HCT116 (cell line): ENCODE measurements around the gene IL15RA. TPM values are rescaled to one million over a fixed set of nuclear protein-coding genes. Genes with fewer than 3 reads are reported as not detected.

Experiments used
- ATAC-seq: fragments of 200-7000 bp; cut with Tn5 transposase; 2 replicates; pipeline ENCODE4 v1.9.1; 2020; ENCODE audit warnings: mild to moderate bottlenecking, moderate library complexity
- BruUV-seq: library from RNA; stranded (reverse); fragments of 400-500 nt; replicated peaks from 2 replicates; lab custom pipeline; 2021; lab: Mats Ljungman, UMichigan
- CTCF ChIA-PET: fragments of 300-600 bp; sonication (Branson Sonifier 250); formaldehyde crosslinking; loops from one replicate; lab custom pipeline; 2021; ENCODE audit warnings: antibody characterized with exemption; lab: Charles Lee
- POLR2A ChIA-PET: fragments of 300-600, 350-600 bp; sonication (Branson Sonifier 250); formaldehyde crosslinking; loops from one replicate; lab custom pipeline; 2021; ENCODE audit warnings: antibody characterized with exemption; lab: Charles Lee
- RAD21 ChIA-PET, 2 experiments: fragments of 300-600 bp; sonication (Branson Sonifier 250); formaldehyde crosslinking; loops; one replicate each; lab custom pipeline; 2023; ENCODE audit warnings: low total read pairs in 2 of 2; ENCODE audit not compliant: uncharacterized antibody in 2 of 2, unreplicated experiment in 2 of 2, low non-redundant PET in 1 of 2; lab: Charles Lee
- DNase-seq: peaks from one replicate; pipeline ENCODE4 v3.0.0-alpha.2; 2010; ENCODE audit warnings: low read depth, low spot score
- H2AFZ ChIP-seq: fragments of 200-600 bp; shearing (Covaris generic), sonication (generic); 2 replicates; pipeline ENCODE4 v1.6.1; 2017; ENCODE audit warnings: low read depth, mixed run types, mixed read lengths, antibody characterized with exemption, low read length; ENCODE audit not compliant: poor library complexity, severe bottlenecking
- H3K27ac ChIP-seq: 2 replicates; pipeline ENCODE4 v1.5.1; 2012; ENCODE audit warnings: low read depth, low read length
- H3K27me3 ChIP-seq: fragments of 200-600 bp; sonication (generic); 2 replicates; pipeline ENCODE4 v1.6.1; 2016; ENCODE audit warnings: mixed run types, low read length, mixed read lengths; ENCODE audit not compliant: insufficient read depth
- H3K36me3 ChIP-seq, 2 experiments: fragments of 200-500 bp in 1 of 2; fragments of 200-600 bp in 1 of 2; sonication (Bioruptor generic) in 1 of 2; sonication (generic) in 1 of 2; 2 replicates each; pipeline versions ENCODE4 v1.5.1 to v1.6.1; 2014 to 2016; ENCODE audit warnings: low read length in 2 of 2, inconsistent platforms in 1 of 2, mixed read lengths in 1 of 2, mixed run types in 1 of 2; ENCODE audit not compliant: insufficient read depth in 2 of 2, control insufficient read depth in 1 of 2
- H3K4me1 ChIP-seq, 2 experiments: fragments of 200-600 bp in 1 of 2; sonication (generic) in 1 of 2; 2 replicates each; pipeline versions ENCODE4 v1.5.1 to v1.6.1; 2012 to 2017; ENCODE audit warnings: low read length in 2 of 2, inconsistent platforms in 1 of 2, mild to moderate bottlenecking in 1 of 2, mixed read lengths in 1 of 2, mixed run types in 1 of 2, moderate library complexity in 1 of 2; ENCODE audit not compliant: insufficient read depth in 2 of 2, control insufficient read depth in 1 of 2
- H3K4me2 ChIP-seq: fragments of 200-600 bp; sonication (generic); 2 replicates; pipeline ENCODE4 v1.6.1; 2017; ENCODE audit warnings: mixed run types, low read length, mixed read lengths
- H3K4me3 ChIP-seq, 2 experiments: fragments of 200-600 bp in 1 of 2; sonication (generic) in 1 of 2; replicated peaks in 1 of 2; 2 replicates each; pipeline ENCODE4 v1.5.1; 2011 to 2016; ENCODE audit warnings: low read length in 2 of 2, control low read depth in 1 of 2, low read depth in 1 of 2, mild to moderate bottlenecking in 1 of 2, mixed read lengths in 1 of 2, mixed run types in 1 of 2
- H3K79me2 ChIP-seq: fragments of 200-600 bp; sonication (generic); 2 replicates; pipeline ENCODE4 v1.6.1; 2017; ENCODE audit warnings: mild to moderate bottlenecking, mixed run types, low read length, moderate library complexity, mixed read lengths; ENCODE audit not compliant: insufficient read depth
- H3K9ac ChIP-seq: fragments of 200-600 bp; sonication (generic); 2 replicates; pipeline ENCODE4 v1.6.1; 2016; ENCODE audit warnings: low read length, mixed read lengths
- H3K9me2 ChIP-seq: fragments of 200-600 bp; sonication (generic), shearing (Covaris generic); 2 replicates; pipeline ENCODE4 v1.6.1; 2017; ENCODE audit warnings: mixed run types, mild to moderate bottlenecking, moderate library complexity; ENCODE audit not compliant: insufficient read depth
- H3K9me3 ChIP-seq, 2 experiments: fragments of 200-500 bp in 1 of 2; fragments of 200-600 bp in 1 of 2; sonication (Bioruptor generic) in 1 of 2; sonication (generic) in 1 of 2; 2 replicates each; pipeline ENCODE4 v1.6.1; 2014 to 2017; ENCODE audit warnings: low read length in 2 of 2, mixed read lengths in 2 of 2, inconsistent platforms in 1 of 2, low read depth in 1 of 2, mild to moderate bottlenecking in 1 of 2, mixed run types in 1 of 2, moderate library complexity in 1 of 2; ENCODE audit not compliant: control insufficient read depth in 1 of 2, insufficient read depth in 1 of 2
- H4K20me1 ChIP-seq: fragments of 200-600 bp; sonication (generic), shearing (Covaris generic); 2 replicates; pipeline ENCODE4 v1.6.1; 2017; ENCODE audit warnings: mixed run types, mild to moderate bottlenecking, moderate library complexity; ENCODE audit not compliant: insufficient read depth
- CTCF ChIP-seq, 3 experiments: fragments of 200-600 bp in 1 of 3; sonication (generic) in 1 of 3; IDR thresholded peaks in 2 of 3; conservative IDR thresholded peaks in 1 of 3; 2 replicates each; pipeline ENCODE4 v1.5.1; 2012 to 2017; ENCODE audit warnings: low read depth in 2 of 3, low read length in 2 of 3, antibody characterized with exemption in 1 of 3, borderline replicate concordance in 1 of 3, control low read depth in 1 of 3, mild to moderate bottlenecking in 1 of 3, mixed read lengths in 1 of 3, mixed run types in 1 of 3, moderate library complexity in 1 of 3; ENCODE audit not compliant: insufficient read depth in 1 of 3
- EGR1 ChIP-seq: IDR thresholded peaks from 2 replicates; pipeline ENCODE4 v1.6.1; 2012; ENCODE audit warnings: low read depth
- ELF1 ChIP-seq: IDR thresholded peaks from 2 replicates; pipeline ENCODE4 v1.6.1; 2012; ENCODE audit warnings: low read depth, borderline replicate concordance
- EZH2 ChIP-seq: fragments of 200-600 bp; sonication (generic); IDR thresholded peaks from 2 replicates; pipeline ENCODE4 v1.6.1; 2017; ENCODE audit warnings: antibody characterized with exemption, mixed run types
- EZH2phosphoT487 ChIP-seq: fragments of 200-600 bp; IDR thresholded peaks from 2 replicates; pipeline ENCODE4 v1.6.1; 2018; ENCODE audit warnings: antibody characterized with exemption, borderline replicate concordance
- POLR2AphosphoS5 ChIP-seq: IDR thresholded peaks from 2 replicates; pipeline ENCODE4 v1.6.1; 2011; ENCODE audit warnings: mild to moderate bottlenecking, low read depth, low read length, moderate library complexity
- REST ChIP-seq: IDR thresholded peaks from 2 replicates; pipeline ENCODE4 v1.6.1; 2012; ENCODE audit warnings: low read depth
- SP1 ChIP-seq: IDR thresholded peaks from 2 replicates; pipeline ENCODE4 v1.6.1; 2012; ENCODE audit warnings: low read depth
- SRF ChIP-seq: IDR thresholded peaks from 2 replicates; pipeline ENCODE4 v1.6.1; 2012; ENCODE audit warnings: low read depth
- ZBTB33 ChIP-seq: IDR thresholded peaks from 2 replicates; pipeline ENCODE4 v1.6.1; 2011; ENCODE audit warnings: mild to moderate bottlenecking, low read length, moderate library complexity; ENCODE audit not compliant: insufficient replicate concordance; ENCODE audit errors: extremely low read depth
- ZFX ChIP-seq: fragments of 450-650 bp; IDR thresholded peaks from 2 replicates; pipeline ENCODE4 v1.6.1; 2017
- intact Hi-C: fragments of 100-400 bp; cut with micrococcal nuclease; formaldehyde crosslinking; loops from 2 replicates; pipeline ENCODE4 v1.10.0; 2022
- total RNA-seq: library from RNA; stranded (reverse); gene quantifications from one replicate; pipeline ENCODE4 v1.2.1, GENCODE V29; 2021; ENCODE audit not compliant: unreplicated experiment

IL15RA gene
- total RNA-seq, 1 experiment from 2014 or later = 10.5 TPM

GRCh38 chr10:6024334-6024682 is 47.0 kb upstream of the IL15RA start:
- no peak overlapping the region for H3K27ac ChIP-seq
- ATAC-seq = no peak
- POLR2A ChIA-PET = no interaction called here
- H4K20me1 ChIP-seq = no peaks in the 10 kb centered on the region
- H3K9ac ChIP-seq = no peak overlapping the region
- no peak for DNase-seq
- no peaks in the 10 kb centered on the region for H3K27me3 ChIP-seq
- no peaks in the 10 kb centered on the region for H3K9me3 ChIP-seq
- no peaks in the 10 kb centered on the region for H3K4me1 ChIP-seq
- no peaks in the 10 kb centered on the region for H3K36me3 ChIP-seq
- no peaks in the 10 kb centered on the region for H3K79me2 ChIP-seq
- RAD21 ChIA-PET = no interaction called here
- no TSS peak for BruUV-seq
- no peak overlapping the region for H3K4me2 ChIP-seq
- H3K4me3 ChIP-seq = no peak overlapping the region
- no peak for TF ChIP-seq ELF1
- no peak for TF ChIP-seq SRF
- TF ChIP-seq EGR1 = no peak
- no peak for TF ChIP-seq EZH2phosphoT487
- TF ChIP-seq SP1 = no peak
- TF ChIP-seq REST = no peak
- no peak for TF ChIP-seq POLR2AphosphoS5
- TF ChIP-seq ZFX = no peak
- TF ChIP-seq EZH2 = no peak
- TF ChIP-seq CTCF (IDR thresholded peaks at IDR 0.05 in 2 of 3, conservative IDR thresholded peaks at IDR 0.05 in 1 of 3; ENCODE audit: borderline replicate concordance in 1 of 3, insufficient read depth in 1 of 3, low read depth in 2 of 3, low read length in 2 of 3) = no peak
- TF ChIP-seq ZBTB33 = no peak
- TF ChIP-seq, all 23 proteins: peak for 0
- Histone ChIP-seq H3K9me2 (no peaks in the 10 kb centered on the region), H2AFZ (no peak overlapping the region)
- CTCF ChIA-PET = no interaction called here
- intact Hi-C loops = no loop called here
